Measurements from ENCODE around the gene SOCS6.
A peak's percentile ranks its signal among the peaks of the same experiment; 100 is the strongest.

Gene SOCS6

DNA sequence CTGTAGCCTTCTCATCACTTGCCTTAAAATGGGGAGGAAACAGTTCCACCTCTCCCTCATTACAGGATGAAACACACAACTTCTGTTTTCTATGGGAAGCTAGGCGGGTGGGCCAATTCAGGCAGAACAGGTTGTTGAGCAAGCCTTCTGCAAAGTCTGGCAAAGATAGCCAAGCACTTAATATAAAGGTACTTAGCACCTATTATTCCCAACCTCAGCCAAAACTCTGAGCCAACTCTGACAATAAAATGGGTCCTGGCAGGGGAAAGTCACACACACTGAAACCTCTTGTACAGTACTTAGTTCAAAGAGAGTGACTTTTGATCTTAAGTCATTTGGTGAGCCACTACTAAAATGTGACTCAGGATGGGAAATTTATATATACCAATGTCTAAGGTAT lies 15.8 kb upstream of the SOCS6 start:
- no peak overlapping the region for H3K27ac Mint-ChIP-seq (ENCODE audit: low read depth)
- H3K36me3 Mint-ChIP-seq (ENCODE audit: insufficient read depth): no peaks in the 10 kb centered on the region
- no peak overlapping the region for H3K4me3 Mint-ChIP-seq
- H3K4me1 Mint-ChIP-seq: no peaks in the 10 kb centered on the region
- ATAC-seq (replicated peaks; ENCODE audit: extremely low read depth, poor library complexity, severe bottlenecking) (no peak), DNase-seq (ENCODE audit: low spot score in 2 of 2) (no peak)
- peaks cover 22% of the 10 kb centered on the region for H3K9me3 Mint-ChIP-seq
- H3K27me3 Mint-ChIP-seq: peaks cover 22% of the 10 kb centered on the region

DNA sequence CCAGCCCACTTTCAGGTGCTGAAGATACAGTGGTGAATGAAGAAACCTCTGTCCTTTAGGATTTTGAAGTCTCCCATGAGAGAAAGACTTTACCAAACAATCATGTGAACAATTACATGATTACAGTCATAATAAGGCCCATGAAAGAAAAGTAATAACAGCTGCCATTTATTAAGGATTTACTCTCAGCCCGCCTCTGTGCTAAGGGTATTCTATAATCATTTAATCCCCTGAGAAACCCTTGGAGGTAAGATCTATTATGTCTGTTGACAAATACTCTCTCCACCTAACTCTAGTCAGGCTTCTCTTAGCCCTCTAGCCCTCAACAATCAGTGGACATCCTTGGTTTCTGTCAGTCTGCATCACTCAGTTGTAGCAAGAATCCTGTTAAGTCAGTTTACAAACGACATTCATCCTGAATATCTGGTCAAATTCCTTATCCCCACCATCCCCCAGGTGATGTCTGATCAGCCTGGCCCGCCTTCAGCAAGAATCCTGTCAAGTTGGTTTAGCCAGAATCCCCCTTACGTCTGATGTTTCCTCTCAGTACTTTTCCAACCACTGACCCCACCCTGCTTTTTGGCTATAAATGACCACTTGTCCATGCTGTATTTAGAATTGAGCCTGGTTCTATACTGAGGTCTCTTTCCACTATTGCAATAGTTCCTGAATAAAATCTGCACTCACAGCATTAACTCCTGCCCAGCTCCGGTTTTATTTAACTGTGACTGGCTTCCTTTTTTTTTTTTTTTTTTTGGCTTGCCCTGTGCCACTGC lies 12.2 kb upstream of the SOCS6 start:
- Mint-ChIP-seq H3K36me3 (ENCODE audit: insufficient read depth) (no peaks in the 10 kb centered on the region), H3K4me1 (no peaks in the 10 kb centered on the region), H3K27ac (ENCODE audit: low read depth) (no peak overlapping the region), H3K4me3 (no peak overlapping the region), H3K27me3 (peaks cover 22% of the 10 kb centered on the region), H3K9me3 (peaks cover 13% of the 10 kb centered on the region)
- ATAC-seq (replicated peaks; ENCODE audit: extremely low read depth, poor library complexity, severe bottlenecking) (no peak), DNase-seq (ENCODE audit: low spot score in 2 of 2) (no peak)

DNA sequence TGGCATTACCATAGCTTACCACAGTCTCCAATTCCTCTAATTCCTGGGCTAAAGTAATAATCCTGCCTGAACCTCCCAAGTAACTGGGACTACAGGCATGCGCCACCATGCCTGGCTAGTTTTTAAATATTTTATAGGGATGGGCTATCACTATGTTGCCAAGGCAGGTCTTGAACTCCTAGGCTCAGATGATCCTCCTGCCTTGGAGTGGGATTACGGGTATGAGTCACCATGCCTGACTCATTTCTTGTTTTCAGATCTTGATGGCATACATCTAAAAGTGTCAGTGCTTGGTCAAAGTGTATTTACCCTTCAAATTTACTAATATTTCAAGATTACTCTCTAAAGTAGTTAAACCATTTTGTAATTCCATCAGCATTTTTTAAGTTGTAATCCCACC lies 9.4 kb upstream of the SOCS6 start:
- Mint-ChIP-seq H3K27ac (ENCODE audit: low read depth) (no peak overlapping the region), H3K9me3 (no peaks in the 10 kb centered on the region), H3K36me3 (ENCODE audit: insufficient read depth) (no peaks in the 10 kb centered on the region), H3K27me3 (peaks cover 20% of the 10 kb centered on the region), H3K4me1 (no peaks in the 10 kb centered on the region), H3K4me3 (no peak overlapping the region)
- no peak for ATAC-seq (replicated peaks; ENCODE audit: extremely low read depth, poor library complexity, severe bottlenecking)
- DNase-seq (ENCODE audit: low spot score in 2 of 2): no peak

DNA sequence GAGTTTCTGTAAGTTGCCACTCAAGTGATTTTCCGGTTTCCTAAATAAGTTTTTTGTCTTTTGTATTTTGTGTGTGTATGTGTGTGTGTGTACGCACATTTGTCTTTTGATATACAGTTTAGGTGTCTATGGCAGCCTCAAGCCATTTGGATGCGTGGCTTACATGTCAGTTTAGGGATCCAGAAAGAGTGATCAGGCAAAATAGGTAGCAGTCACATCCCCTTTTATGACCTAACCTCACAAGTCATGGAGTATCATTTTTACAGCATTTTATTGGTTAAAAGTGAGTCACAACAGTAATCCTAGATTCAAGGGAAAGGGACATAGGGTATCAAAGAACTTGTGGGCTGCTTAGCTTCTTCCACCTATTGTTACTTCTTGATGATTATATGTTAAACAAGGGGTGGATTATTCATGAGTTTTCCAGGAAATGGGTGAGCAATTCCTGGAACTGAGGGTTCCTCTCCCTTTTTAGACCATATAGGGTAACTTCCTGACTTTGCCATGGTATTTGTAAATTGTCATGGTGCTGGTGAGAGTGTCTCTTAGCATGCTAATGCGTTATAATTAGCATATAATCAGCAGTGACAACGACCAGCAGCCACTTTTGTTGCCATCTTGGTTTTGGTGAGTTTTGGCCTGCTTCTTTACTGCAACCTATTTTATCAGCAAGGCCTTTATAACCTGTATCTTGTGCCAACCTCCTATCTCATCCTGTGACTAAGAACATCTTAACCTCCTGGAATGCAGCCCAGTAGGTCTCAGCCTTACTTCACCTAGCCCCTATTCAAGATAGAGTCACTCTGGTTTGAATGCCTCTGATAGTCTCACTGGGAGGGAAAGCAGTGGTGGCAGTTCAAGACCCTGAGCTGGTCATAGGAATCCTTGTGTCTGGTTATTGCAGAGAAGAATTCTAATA lies 8.6 kb upstream of the SOCS6 start:
- ATAC-seq (replicated peaks; ENCODE audit: extremely low read depth, poor library complexity, severe bottlenecking): no peak
- no peak overlapping the region for H3K4me3 Mint-ChIP-seq
- H3K9me3 Mint-ChIP-seq: no peaks in the 10 kb centered on the region
- H3K27me3 Mint-ChIP-seq: peaks cover 12% of the 10 kb centered on the region
- no peak for DNase-seq (ENCODE audit: low spot score in 2 of 2)
- no peaks in the 10 kb centered on the region for H3K36me3 Mint-ChIP-seq (ENCODE audit: insufficient read depth)
- H3K4me1 Mint-ChIP-seq: no peaks in the 10 kb centered on the region
- H3K27ac Mint-ChIP-seq (ENCODE audit: low read depth): no peak overlapping the region

DNA sequence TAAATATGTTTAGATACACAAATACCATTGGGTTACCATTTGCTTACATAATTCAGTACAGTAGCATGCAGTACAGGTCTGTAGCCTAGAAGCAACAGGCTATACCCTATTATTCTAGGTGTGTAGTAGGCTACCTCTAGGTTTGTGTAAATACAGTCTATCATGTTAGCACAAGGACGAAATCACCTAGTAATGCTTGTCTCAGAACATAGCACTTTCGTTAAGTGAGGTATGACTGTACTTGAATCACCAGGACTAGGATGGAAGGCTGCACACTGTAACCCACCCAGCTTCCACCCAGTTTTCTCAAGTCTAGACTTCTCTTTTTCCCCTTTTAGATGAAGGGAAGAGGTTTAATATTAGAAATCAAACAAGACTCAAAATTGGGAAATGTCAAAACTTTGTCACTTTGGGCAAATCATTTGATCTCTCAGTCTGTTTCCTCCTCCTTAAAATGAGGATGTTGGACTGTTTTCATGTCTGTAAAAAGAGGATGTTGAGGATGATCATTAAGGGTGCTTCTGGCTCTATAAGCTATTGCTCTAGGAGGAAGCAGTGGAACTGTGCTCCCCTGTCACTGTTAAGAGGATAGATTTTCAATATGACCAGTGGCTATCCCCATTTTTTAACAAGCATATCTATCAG lies 3.7 kb upstream of the SOCS6 start:
- no peak overlapping the region for H3K27ac Mint-ChIP-seq (ENCODE audit: low read depth)
- H3K27me3 Mint-ChIP-seq: peaks cover 9% of the 10 kb centered on the region
- H3K9me3 Mint-ChIP-seq: no peaks in the 10 kb centered on the region
- ATAC-seq (replicated peaks; ENCODE audit: extremely low read depth, poor library complexity, severe bottlenecking): no peak
- no peak for DNase-seq (ENCODE audit: low spot score in 2 of 2)
- H3K4me1 Mint-ChIP-seq: no peaks in the 10 kb centered on the region
- no peaks in the 10 kb centered on the region for H3K36me3 Mint-ChIP-seq (ENCODE audit: insufficient read depth)
- no peak overlapping the region for H3K4me3 Mint-ChIP-seq

DNA sequence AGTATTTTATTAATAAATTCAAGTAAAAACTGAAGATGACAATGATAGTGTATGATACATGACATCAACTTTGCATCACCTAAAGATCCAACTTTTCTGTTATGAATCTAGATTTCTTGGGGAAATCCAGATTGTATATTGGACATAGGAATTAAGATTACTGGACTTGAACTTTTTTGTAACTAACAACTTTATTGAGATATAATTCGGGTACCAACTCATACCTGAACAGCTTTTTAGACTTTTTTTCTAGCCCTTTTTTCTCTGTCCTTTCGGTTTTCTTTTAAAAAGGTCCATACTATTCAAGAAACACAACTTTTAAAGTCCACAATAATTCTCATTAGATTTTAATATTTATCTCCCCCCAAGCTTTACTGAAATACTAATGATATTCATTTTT lies 1.1 kb upstream of the SOCS6 start:
- no peak for DNase-seq (ENCODE audit: low spot score in 2 of 2)
- no peaks in the 10 kb centered on the region for H3K9me3 Mint-ChIP-seq
- peak overlapping the region; percentile 59 for H3K4me3 Mint-ChIP-seq
- peaks cover 33% of the 10 kb centered on the region for H3K27me3 Mint-ChIP-seq
- no peak for ATAC-seq (replicated peaks; ENCODE audit: extremely low read depth, poor library complexity, severe bottlenecking)
- peaks cover 8% of the 10 kb centered on the region for H3K4me1 Mint-ChIP-seq
- H3K27ac Mint-ChIP-seq (ENCODE audit: low read depth): no peak overlapping the region
- H3K36me3 Mint-ChIP-seq (ENCODE audit: insufficient read depth): no peaks in the 10 kb centered on the region

DNA sequence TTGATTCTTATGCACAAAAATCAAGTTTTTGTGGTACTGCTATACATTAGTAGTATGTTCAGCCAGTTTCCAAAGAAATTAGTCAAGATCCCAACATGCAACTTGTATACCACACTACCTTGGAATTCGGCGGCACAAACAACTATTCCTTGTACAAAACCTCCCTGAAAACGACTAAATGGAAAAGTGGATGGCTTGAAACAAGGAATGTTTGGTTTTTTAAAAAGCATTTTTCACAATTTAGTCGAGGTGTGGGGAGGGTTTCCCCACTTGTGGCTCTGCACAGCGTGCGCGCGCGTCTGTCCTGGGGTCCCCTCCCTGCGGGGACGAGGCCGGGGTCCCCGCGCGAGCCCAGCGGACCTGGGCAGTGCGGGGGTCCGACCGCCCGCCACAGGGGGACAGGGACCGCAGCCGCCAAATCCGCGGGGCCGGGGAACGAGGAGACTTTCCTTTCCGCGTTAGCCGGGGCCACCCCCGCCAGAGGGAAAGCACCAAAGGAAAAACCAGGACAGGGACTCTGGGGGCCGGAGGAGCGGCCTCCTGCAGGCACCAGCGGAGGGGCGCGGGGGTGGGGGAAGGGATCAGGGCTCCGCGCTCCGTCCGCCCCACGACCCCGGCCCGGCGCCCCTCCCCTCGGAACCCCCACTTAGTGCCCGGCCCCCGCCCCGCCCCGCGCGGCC lies 534 bp upstream of the SOCS6 start:
- no peak overlapping the region for H3K27ac Mint-ChIP-seq (ENCODE audit: low read depth)
- peaks cover 39% of the 10 kb centered on the region for H3K27me3 Mint-ChIP-seq
- H3K36me3 Mint-ChIP-seq (ENCODE audit: insufficient read depth): no peaks in the 10 kb centered on the region
- no peak for DNase-seq (ENCODE audit: low spot score in 2 of 2)
- ATAC-seq (replicated peaks; ENCODE audit: extremely low read depth, poor library complexity, severe bottlenecking): no peak
- no peaks in the 10 kb centered on the region for H3K9me3 Mint-ChIP-seq
- peak overlapping the region; percentile 59 for H3K4me3 Mint-ChIP-seq
- peaks cover 10% of the 10 kb centered on the region for H3K4me1 Mint-ChIP-seq

DNA sequence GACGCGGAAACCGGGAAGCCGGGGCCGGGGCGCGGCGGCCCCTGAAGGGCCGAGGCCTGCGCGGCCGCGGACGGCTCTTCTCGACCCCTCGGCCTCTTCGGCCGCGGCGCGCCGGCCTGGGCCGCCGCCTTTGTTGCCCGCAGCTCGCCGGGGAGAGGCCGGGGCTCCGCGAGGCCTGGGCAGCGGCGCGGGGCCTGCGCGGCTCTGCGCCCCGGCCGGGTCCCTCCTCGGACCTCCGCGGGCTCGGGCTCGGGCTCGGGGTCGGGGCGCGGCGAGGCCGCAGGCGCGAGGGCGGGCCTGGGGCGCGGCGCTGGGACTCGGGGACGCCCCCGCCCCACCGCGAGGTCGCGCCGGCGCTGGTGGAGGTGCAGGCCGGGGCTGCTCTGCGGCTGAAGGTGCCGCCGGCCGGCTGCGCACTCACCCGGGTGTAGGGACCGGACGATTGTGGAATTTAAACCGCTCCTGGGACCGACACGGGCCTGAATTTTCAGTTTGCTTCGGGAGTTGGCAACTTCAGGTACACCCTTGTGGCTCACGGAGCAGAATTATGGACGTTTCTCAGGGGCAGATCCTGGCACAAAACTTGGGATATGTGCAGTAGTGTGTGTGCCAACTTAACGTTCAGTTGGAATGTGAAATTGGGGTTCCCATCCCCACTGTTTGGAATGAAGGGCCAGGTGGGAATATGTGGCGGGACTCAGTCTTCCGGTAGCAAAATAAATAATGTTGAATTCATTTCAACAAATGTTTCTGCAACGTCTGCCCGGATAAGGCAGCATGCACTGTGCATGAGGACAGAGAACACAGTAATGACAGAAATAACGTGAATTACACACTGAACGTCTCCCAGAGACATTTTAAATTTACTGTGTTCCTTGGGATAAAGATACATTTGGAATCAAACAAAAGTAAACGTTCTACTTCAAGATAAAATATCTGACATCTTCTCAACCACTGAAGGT lies 787 bp downstream of the SOCS6 start:
- DNase-seq (ENCODE audit: low spot score in 2 of 2) (no peak), ATAC-seq (replicated peaks; ENCODE audit: extremely low read depth, poor library complexity, severe bottlenecking) (peak; percentile 31)
- Mint-ChIP-seq H3K36me3 (ENCODE audit: insufficient read depth) (no peaks in the 10 kb centered on the region), H3K9me3 (no peaks in the 10 kb centered on the region), H3K4me1 (peaks cover 10% of the 10 kb centered on the region), H3K27me3 (peaks cover 51% of the 10 kb centered on the region), H3K27ac (ENCODE audit: low read depth) (no peak overlapping the region), H3K4me3 (peak overlapping the region; percentile 69)

DNA sequence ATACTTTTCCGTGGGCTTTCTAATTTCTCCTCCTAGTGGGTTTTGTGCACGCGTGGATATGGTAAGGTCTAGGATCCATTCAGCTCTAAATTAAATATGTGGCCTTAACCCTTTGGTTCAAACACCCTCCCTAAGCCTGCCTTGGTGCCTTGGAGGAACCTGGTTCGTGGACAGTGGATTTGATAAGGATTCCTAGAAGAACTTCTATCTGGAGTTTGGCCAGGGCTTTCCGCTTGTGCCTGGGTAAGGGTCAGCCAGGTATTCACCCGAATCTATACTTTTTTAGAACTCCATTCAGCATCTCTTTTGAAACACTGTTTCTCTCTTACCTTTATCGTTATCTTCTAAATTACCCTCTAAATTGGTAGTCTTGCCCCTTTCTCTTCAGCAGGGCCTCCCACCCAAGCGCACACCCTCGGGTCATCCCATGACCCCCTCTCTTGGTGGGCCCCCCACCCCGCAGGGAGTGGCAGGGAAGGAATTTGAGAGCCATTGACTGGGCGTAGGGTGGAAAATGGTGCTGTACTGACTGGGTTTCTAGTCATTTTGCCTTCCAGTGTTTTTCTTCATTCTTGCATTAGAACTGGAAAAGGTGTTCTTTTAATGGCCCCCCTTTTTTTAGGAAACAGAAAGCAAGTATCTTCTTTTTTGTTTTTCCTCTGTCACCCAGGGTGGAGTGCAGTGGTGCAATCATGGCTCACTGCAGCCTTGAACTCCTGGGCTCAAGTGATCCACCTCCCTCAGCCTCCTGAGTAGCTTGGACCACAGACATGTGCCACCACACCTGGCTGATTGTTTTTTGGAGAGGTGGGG lies 1.8 kb downstream of the SOCS6 start:
- no peak for DNase-seq (ENCODE audit: low spot score in 2 of 2)
- peaks cover 10% of the 10 kb centered on the region for H3K4me1 Mint-ChIP-seq
- no peaks in the 10 kb centered on the region for H3K9me3 Mint-ChIP-seq
- H3K4me3 Mint-ChIP-seq: peak overlapping the region; percentile 69
- no peaks in the 10 kb centered on the region for H3K36me3 Mint-ChIP-seq (ENCODE audit: insufficient read depth)
- ATAC-seq (replicated peaks; ENCODE audit: extremely low read depth, poor library complexity, severe bottlenecking): no peak
- H3K27ac Mint-ChIP-seq (ENCODE audit: low read depth): no peak overlapping the region
- peaks cover 53% of the 10 kb centered on the region for H3K27me3 Mint-ChIP-seq

DNA sequence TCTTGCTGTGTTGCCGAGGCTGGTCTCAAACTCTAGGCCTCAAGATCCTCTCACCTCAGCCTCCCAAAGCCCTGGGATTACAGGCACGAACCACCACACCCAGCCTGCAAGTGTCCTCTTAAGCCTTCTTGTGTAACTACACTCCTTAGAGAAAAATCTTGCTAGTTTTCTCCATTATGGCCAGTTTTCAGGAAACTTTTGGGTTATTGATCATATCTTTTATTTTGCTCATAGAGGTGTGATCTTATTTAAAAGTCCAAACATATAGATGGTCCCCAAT lies 2.4 kb downstream of the SOCS6 start:
- H3K4me1 Mint-ChIP-seq: peaks cover 10% of the 10 kb centered on the region
- ATAC-seq (replicated peaks; ENCODE audit: extremely low read depth, poor library complexity, severe bottlenecking): no peak
- no peak for DNase-seq (ENCODE audit: low spot score in 2 of 2)
- H3K27ac Mint-ChIP-seq (ENCODE audit: low read depth): no peak overlapping the region
- H3K9me3 Mint-ChIP-seq: no peaks in the 10 kb centered on the region
- peak overlapping the region; percentile 69 for H3K4me3 Mint-ChIP-seq
- H3K36me3 Mint-ChIP-seq (ENCODE audit: insufficient read depth): no peaks in the 10 kb centered on the region
- peaks cover 53% of the 10 kb centered on the region for H3K27me3 Mint-ChIP-seq

DNA sequence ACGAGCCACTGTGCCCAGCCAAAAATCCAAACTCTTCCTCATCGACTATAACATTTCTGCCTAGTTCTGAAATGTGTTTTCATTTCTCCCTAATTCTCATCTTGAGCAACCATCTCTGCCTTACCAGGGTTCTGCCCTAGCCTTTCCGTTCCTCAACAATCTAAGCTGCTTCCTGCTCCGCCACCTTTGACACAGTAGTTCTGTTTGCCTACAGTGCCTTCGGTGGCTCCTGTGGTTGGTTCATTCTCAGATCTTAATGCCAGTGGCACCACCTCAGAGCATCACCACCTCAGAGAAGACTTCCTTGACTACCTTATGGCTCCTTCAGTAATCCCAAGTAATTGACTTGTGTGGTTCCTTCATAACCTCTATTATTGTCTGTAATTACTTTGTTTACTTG lies 3.8 kb downstream of the SOCS6 start:
- Mint-ChIP-seq H3K4me1 (peaks cover 10% of the 10 kb centered on the region), H3K4me3 (no peak overlapping the region), H3K27ac (ENCODE audit: low read depth) (no peak overlapping the region), H3K27me3 (peaks cover 52% of the 10 kb centered on the region), H3K36me3 (ENCODE audit: insufficient read depth) (no peaks in the 10 kb centered on the region), H3K9me3 (no peaks in the 10 kb centered on the region)
- ATAC-seq (replicated peaks; ENCODE audit: extremely low read depth, poor library complexity, severe bottlenecking) (no peak), DNase-seq (ENCODE audit: low spot score in 2 of 2) (no peak)
